Stimulated activated CD4-positive, alpha-beta T cell treated with anti-CD3 and anti-CD28 coated beads, Interleukin-2, amount 100 ng/mL, for 24 hours (primary cell): ENCODE results near the gene BTNL9.
"Not testable (repeated sequence)": the region's sequence is repeated elsewhere in the genome, so short reads cannot be mapped to it uniquely, and the experiment has no call there.

Experiments used
- DNase-seq, 2 donors: peaks; one replicate each; pipeline ENCODE4 v3.0.0-alpha.2; 2020

BTNL9 gene

GRCh38 chr5:181039931-181040630 lies at the start of gene BTNL9:
TSS of gene BTNL9 (plus strand) at chr5:181040266. CDS start at chr5:181045490, 5,224 bp downstream.
- DNase-seq: no peak

- DNase-seq: no peak
These were observed 49.2 kb upstream of the BTNL9 start for GRCh38 chr5:180990882-180991242.

- DNase-seq: no peak
These were observed 38.1 kb upstream of the BTNL9 start for GRCh38 chr5:181001947-181002346.

GRCh38 chr5:181005791-181006190 lies 34.3 kb upstream of the BTNL9 start:
- no peak for DNase-seq

- no peak for DNase-seq
These were observed 31.9 kb upstream of the BTNL9 start for GRCh38 chr5:181008136-181008535.

- not testable (repeated sequence) for DNase-seq
These were observed 30.0 kb upstream of the BTNL9 start for GRCh38 chr5:181010018-181010417.

GRCh38 chr5:181014654-181015053 lies 25.4 kb upstream of the BTNL9 start:
- not testable (repeated sequence) for DNase-seq

- not testable (repeated sequence) for DNase-seq
These were observed 22.6 kb upstream of the BTNL9 start for GRCh38 chr5:181017448-181017847.

- no peak for DNase-seq
These were observed 19.4 kb upstream of the BTNL9 start for GRCh38 chr5:181020688-181021087.

- DNase-seq: no peak
These were observed 15.6 kb upstream of the BTNL9 start for GRCh38 chr5:181024245-181025064.

- no peak for DNase-seq
These were observed 12.5 kb upstream of the BTNL9 start for GRCh38 chr5:181027452-181028031.

GRCh38 chr5:181028032-181028819 lies 11.8 kb upstream of the BTNL9 start:
- no peak for DNase-seq

- DNase-seq: no peak
These were observed 8.3 kb upstream of the BTNL9 start for GRCh38 chr5:181031716-181032115.

GRCh38 chr5:181035991-181036815 lies 3.9 kb upstream of the BTNL9 start:
- DNase-seq: no peak

- DNase-seq: no peak
These were observed 3.2 kb upstream of the BTNL9 start for GRCh38 chr5:181036816-181037364.

- no peak for DNase-seq
These were observed 2.7 kb upstream of the BTNL9 start for GRCh38 chr5:181037365-181037861.

- no peak for DNase-seq
These were observed 595 bp upstream of the BTNL9 start for GRCh38 chr5:181039471-181039870.

- no peak for DNase-seq
These were observed 522 bp downstream of the BTNL9 start for GRCh38 chr5:181040631-181040945.

GRCh38 chr5:181041043-181041442 lies 977 bp downstream of the BTNL9 start:
- DNase-seq: no peak

GRCh38 chr5:181042036-181042713 lies 2.1 kb downstream of the BTNL9 start:
- DNase-seq: no peak

GRCh38 chr5:181042722-181043121 lies 2.7 kb downstream of the BTNL9 start:
- DNase-seq: no peak
